Subcutaneous abdominal adipose tissue (tissue), 5 donors: ENCODE results near the gene ZC3H18.

Experiments used
- H3K27ac ChIP-seq: one replicate; pipeline ENCODE4 v1.7.0; 2013; ENCODE audit warnings: low read depth, mild to moderate bottlenecking, inconsistent platforms, low read length, moderate library complexity
- H3K27me3 ChIP-seq, 5 donors: one replicate each; pipeline ENCODE4 v1.7.0; 2013; ENCODE audit warnings: low read length in 5 of 5, inconsistent platforms in 1 of 5; ENCODE audit not compliant: control insufficient read depth in 5 of 5, insufficient read depth in 4 of 5
- H3K36me3 ChIP-seq, 5 donors: one replicate each; pipeline ENCODE4 v1.7.0; 2013; ENCODE audit warnings: low read length in 5 of 5; ENCODE audit not compliant: control insufficient read depth in 5 of 5, insufficient read depth in 5 of 5
- H3K4me1 ChIP-seq, 5 donors: one replicate each; pipeline ENCODE4 v1.7.0; 2013; ENCODE audit warnings: low read length in 5 of 5, mild to moderate bottlenecking in 3 of 5, moderate library complexity in 1 of 5; ENCODE audit not compliant: control insufficient read depth in 5 of 5, insufficient read depth in 5 of 5
- H3K4me3 ChIP-seq, 5 donors: one replicate each; pipeline ENCODE4 v1.7.0; 2013; ENCODE audit warnings: low read length in 5 of 5, low read depth in 1 of 5
- H3K9ac ChIP-seq, 5 donors: one replicate each; pipeline ENCODE4 v1.7.0; 2013; ENCODE audit warnings: low read length in 5 of 5, mild to moderate bottlenecking in 4 of 5, moderate library complexity in 3 of 5
- H3K9me3 ChIP-seq, 5 donors: one replicate each; pipeline ENCODE4 v1.7.0; 2013; ENCODE audit warnings: low read length in 5 of 5; ENCODE audit not compliant: control insufficient read depth in 5 of 5
- donor health status: healthy.
- donor health status: healthy.
- donor health status: healthy.
- donor health status: healthy.
- donor health status: healthy.

ZC3H18 gene

GRCh38 chr16:88651989-88652761 lies 82.0 kb downstream of the ZC3H18 start:
- H3K27me3 ChIP-seq = no peaks in the 10 kb centered on the region
- peak overlapping the region in 1 of 5 donors; percentile 21 for H3K9ac ChIP-seq
- no peaks in the 10 kb centered on the region for H3K9me3 ChIP-seq
- H3K27ac ChIP-seq = no peak overlapping the region
- no peak overlapping the region for H3K4me3 ChIP-seq
- peaks cover 0 to 42% (median 29%) of the 10 kb centered on the region in 5 donors for H3K36me3 ChIP-seq
- H3K4me1 ChIP-seq = peaks cover 0 to 39% (median 27%) of the 10 kb centered on the region in 5 donors

- Histone ChIP-seq H3K9ac (no peak overlapping the region), H3K36me3 (peaks cover 0 to 48% (median 32%) of the 10 kb centered on the region in 5 donors), H3K9me3 (no peaks in the 10 kb centered on the region), H3K4me1 (peaks cover 0 to 35% (median 27%) of the 10 kb centered on the region in 5 donors), H3K27ac (no peak overlapping the region), H3K4me3 (no peak overlapping the region), H3K27me3 (no peaks in the 10 kb centered on the region)
Measured at GRCh38 chr16:88652762-88653063, 82.5 kb downstream of the ZC3H18 start.

DNA sequence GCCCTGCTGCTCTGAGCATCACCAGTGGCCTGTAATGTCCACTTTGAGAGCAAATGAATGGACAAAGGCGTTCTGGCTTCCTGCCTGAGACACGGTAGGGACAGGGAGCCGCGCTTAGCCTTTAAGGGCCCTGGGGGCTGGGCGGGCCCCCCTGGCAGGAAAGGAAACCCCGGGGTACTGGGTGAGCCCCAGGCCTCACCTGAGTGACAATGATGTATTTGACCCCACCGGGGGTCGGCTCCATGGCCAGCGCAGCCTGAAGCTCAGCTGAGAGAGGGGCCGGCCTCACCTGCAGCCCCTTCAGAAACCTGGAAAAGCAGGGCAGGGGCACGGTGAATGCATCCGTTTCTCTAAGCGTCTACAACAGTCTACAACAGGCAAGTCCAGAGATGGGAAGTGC lies 82.9 kb downstream of the ZC3H18 start:
- H3K9me3 ChIP-seq = no peaks in the 10 kb centered on the region
- H3K27ac ChIP-seq = no peak overlapping the region
- peaks cover 0 to 31% (median 27%) of the 10 kb centered on the region in 5 donors for H3K4me1 ChIP-seq
- no peak overlapping the region for H3K4me3 ChIP-seq
- H3K9ac ChIP-seq = no peak overlapping the region
- peaks cover 0 to 52% (median 35%) of the 10 kb centered on the region in 5 donors for H3K36me3 ChIP-seq
- H3K27me3 ChIP-seq = no peaks in the 10 kb centered on the region

- Histone ChIP-seq H3K4me1 (peaks cover 0 to 30% (median 26%) of the 10 kb centered on the region in 5 donors), H3K27ac (no peak overlapping the region), H3K36me3 (peaks cover 0 to 52% (median 37%) of the 10 kb centered on the region in 5 donors), H3K27me3 (no peaks in the 10 kb centered on the region), H3K9me3 (no peaks in the 10 kb centered on the region), H3K4me3 (no peak overlapping the region), H3K9ac (no peak overlapping the region)
Measured at GRCh38 chr16:88653596-88654362, 83.6 kb downstream of the ZC3H18 start.

DNA sequence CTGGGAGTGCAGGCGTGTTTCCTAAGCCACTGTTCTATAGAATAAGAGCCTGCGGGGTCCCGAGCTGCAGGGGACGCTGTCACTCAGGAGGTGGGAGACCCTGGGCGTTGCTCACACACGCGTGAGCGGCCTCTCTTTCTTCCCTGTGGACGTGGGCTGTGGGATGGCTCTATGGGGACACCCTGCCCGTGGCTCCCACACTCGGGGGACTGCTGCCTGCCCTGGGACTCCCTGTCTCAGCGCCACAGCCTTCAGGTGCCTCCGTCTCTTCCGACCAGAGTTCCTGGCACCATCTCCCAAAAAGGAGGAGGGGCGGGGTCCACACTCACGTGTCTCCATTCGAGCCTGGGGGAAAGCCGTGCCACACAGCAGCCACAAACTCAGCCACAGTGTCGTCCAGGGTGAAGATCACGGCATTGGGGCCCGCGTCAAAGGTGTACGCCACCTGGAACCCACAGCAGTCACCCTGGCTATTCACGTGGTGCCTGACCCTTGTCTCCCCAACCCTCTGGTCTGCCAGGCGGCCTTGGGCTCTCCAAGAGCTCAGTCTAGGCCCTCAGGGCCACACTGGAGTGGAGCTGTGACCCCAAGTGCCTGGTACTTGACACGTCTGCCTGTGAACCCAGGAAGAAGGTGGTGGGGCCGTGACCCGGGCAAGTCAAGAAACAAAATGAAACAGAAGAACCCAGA lies 84.3 kb downstream of the ZC3H18 start:
- Histone ChIP-seq H3K9me3 (no peaks in the 10 kb centered on the region), H3K27ac (no peak overlapping the region), H3K4me1 (peaks cover 0 to 26% (median 21%) of the 10 kb centered on the region in 5 donors), H3K27me3 (no peaks in the 10 kb centered on the region), H3K36me3 (peaks cover 0 to 52% (median 37%) of the 10 kb centered on the region in 5 donors), H3K4me3 (no peak overlapping the region), H3K9ac (no peak overlapping the region)

- no peaks in the 10 kb centered on the region for H3K9me3 ChIP-seq
- peaks cover 0 to 52% (median 37%) of the 10 kb centered on the region in 5 donors for H3K36me3 ChIP-seq
- peaks cover 0 to 19% (median 14%) of the 10 kb centered on the region in 5 donors for H3K4me1 ChIP-seq
- no peak overlapping the region for H3K4me3 ChIP-seq
- H3K27ac ChIP-seq = no peak overlapping the region
- H3K27me3 ChIP-seq = no peaks in the 10 kb centered on the region
- H3K9ac ChIP-seq = no peak overlapping the region
Measured at GRCh38 chr16:88655053-88655732, 85.0 kb downstream of the ZC3H18 start.

DNA sequence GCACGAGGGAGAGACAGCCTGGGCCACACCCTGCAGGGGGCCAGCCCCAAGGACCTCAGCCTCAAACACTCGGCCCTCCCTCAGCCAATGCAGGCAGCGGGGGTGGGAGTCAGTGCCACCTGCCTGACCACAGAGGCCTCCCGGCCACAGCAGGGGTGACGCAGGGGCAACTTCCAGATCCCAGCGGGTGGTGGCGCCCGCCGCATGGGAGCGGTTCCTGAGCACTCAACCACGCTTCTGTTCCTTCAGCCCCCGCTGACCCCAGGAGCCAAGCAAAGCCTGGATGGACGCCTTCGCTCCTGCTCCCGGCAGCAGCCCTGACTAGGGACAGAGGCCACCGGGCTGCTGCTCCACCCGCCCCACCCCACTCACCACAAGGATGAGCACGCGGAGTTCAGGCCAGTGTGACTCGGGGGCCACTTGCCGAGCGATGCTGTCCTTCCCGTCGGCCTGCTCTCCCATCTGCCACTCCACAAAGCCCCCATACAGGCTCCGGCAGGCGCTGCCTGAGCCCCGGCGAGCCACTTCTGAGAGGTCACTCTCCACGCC lies 85.6 kb downstream of the ZC3H18 start:
- Histone ChIP-seq H3K9ac (no peak overlapping the region), H3K4me1 (peaks cover 0 to 13% (median 8%) of the 10 kb centered on the region in 5 donors), H3K9me3 (no peaks in the 10 kb centered on the region), H3K27ac (no peak overlapping the region), H3K4me3 (no peak overlapping the region), H3K36me3 (peaks cover 0 to 52% (median 37%) of the 10 kb centered on the region in 5 donors), H3K27me3 (no peaks in the 10 kb centered on the region)

DNA sequence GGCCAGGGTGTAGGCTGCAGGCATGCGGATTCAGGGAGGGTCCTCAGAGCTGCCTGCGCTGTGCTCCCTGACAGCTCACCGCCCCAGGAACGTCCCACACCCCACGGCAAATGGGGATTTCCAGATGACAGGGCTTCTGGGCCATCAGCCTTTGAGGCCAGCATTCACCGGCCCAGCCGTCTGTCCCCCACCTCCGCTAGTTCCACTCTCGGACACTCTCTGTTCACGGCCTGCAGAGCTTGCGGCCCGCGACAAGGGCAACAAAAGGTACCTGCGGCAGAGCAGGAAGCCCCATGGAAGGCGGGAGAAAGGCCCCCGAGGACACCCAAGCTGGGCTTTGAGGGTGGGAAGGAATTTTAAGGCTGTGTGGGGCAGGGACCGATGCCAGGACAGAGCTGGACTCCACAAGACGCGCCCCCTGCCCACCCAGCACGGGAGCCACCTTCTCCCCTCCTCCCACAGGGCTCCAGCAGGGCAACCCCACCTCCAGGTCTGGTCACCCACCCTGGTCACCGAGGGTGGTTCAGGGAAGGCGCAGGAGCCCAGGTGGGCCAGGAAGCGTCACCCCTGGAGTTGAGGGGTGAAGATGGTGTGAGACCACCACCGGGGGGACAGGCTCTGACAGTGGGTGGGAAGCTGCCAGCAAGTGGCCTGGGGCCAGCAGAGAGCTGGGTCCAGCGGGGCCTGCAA lies 86.2 kb downstream of the ZC3H18 start:
- Histone ChIP-seq H3K36me3 (peaks cover 0 to 52% (median 37%) of the 10 kb centered on the region in 5 donors), H3K4me1 (peaks cover 0 to 7% (median 4%) of the 10 kb centered on the region in 5 donors), H3K9me3 (no peaks in the 10 kb centered on the region), H3K27me3 (no peaks in the 10 kb centered on the region), H3K27ac (no peak overlapping the region), H3K4me3 (no peak overlapping the region), H3K9ac (no peak overlapping the region)

DNA sequence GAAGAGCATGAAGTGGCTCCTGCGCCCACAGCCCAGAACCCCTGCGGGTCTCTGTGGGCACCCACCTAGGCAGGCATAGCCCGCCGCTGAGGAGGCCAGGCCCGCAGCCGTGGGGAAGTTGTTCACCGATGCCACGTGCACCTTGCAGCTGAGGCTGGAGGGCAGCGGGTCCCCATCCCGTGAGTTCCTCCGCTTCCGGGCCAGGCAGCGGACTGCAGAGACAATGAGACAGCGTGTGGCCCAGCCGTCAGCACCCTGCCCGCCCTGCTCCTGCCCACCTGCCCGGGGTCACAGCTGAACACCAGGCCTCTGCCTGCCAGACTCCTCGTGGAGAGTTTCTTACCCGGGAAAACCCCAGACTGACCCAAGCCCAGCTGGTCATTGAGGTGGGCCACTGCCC lies 87.2 kb downstream of the ZC3H18 start:
- Histone ChIP-seq H3K9ac (no peak overlapping the region), H3K36me3 (peaks cover 0 to 50% (median 37%) of the 10 kb centered on the region in 5 donors), H3K4me1 (peaks cover 1 to 11% (median 7%) of the 10 kb centered on the region in 5 donors)

More for the DNA sequence above, 87.2 kb downstream of the ZC3H18 start:
- no peak overlapping the region for H3K27ac ChIP-seq
- no peaks in the 10 kb centered on the region for H3K27me3 ChIP-seq
- H3K4me3 ChIP-seq = no peak overlapping the region
- no peaks in the 10 kb centered on the region for H3K9me3 ChIP-seq
